Fibroblast of villous mesenchyme (primary cell): Measurements from ENCODE around the gene BEND2. TPM values are rescaled to one million over a fixed set of nuclear protein-coding genes. Genes with fewer than 3 reads are reported as not detected.

Experiments
- DNase-seq: peaks from one replicate; pipeline ENCODE4 v3.0.0-alpha.2; 2010; ENCODE audit warnings: low read depth
- H3K4me3 ChIP-seq: 2 replicates; pipeline ENCODE4 v1.5.1; 2011; ENCODE audit warnings: low read depth, mild to moderate bottlenecking, low read length
- total RNA-seq: library from RNA; depleted of rRNA; stranded (reverse); fragments of >200 nt; gene quantifications from 2 replicates; pipeline ENCODE4 v1.2.3, GENCODE V29; 2012
- TF ChIP-seq, protein P1 (sequence below): IDR thresholded peaks from 2 replicates; pipeline ENCODE4 v1.5.1; 2012; ENCODE audit warnings: low read depth, mild to moderate bottlenecking, low read length; ENCODE audit not compliant: insufficient read depth

Gene BEND2
- total RNA-seq, 1 donor: not detected

DNA sequence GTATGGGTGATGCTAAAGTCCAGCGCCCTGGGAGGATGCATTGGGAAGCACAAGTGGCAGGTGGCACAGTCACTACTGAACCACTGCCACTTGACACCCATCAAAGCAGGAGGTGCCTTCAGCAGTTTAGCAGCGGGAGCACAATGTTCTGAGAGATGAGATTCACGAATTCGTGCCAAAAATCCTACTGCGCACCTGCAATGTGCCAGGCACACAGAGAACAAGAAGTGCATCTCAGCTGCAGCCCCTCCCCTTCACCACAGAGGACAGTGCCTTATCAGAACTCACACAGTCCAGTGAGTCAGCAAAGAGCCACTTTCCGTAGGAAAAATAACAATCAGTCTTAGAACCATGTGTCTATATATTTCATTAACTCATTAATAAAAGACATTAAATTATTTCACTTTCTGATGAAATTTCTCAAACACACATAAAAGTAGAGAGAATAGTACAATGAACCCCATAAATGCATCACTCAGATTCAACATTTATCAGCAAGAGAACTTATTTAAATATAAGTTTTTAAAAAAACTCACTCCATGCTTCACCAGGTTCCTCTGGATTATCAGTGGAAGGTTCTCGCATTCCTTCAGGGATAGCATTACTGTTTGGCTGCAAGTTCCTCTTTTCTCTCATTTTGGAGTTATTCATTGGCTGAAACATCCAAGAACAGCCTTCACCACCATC lies 47.0 kb downstream of the BEND2 start:
- no peak for DNase-seq
- no peak overlapping the region for H3K4me3 ChIP-seq
- TF ChIP-seq, protein P1, sequence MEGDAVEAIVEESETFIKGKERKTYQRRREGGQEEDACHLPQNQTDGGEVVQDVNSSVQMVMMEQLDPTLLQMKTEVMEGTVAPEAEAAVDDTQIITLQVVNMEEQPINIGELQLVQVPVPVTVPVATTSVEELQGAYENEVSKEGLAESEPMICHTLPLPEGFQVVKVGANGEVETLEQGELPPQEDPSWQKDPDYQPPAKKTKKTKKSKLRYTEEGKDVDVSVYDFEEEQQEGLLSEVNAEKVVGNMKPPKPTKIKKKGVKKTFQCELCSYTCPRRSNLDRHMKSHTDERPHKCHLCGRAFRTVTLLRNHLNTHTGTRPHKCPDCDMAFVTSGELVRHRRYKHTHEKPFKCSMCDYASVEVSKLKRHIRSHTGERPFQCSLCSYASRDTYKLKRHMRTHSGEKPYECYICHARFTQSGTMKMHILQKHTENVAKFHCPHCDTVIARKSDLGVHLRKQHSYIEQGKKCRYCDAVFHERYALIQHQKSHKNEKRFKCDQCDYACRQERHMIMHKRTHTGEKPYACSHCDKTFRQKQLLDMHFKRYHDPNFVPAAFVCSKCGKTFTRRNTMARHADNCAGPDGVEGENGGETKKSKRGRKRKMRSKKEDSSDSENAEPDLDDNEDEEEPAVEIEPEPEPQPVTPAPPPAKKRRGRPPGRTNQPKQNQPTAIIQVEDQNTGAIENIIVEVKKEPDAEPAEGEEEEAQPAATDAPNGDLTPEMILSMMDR: no peak

DNA sequence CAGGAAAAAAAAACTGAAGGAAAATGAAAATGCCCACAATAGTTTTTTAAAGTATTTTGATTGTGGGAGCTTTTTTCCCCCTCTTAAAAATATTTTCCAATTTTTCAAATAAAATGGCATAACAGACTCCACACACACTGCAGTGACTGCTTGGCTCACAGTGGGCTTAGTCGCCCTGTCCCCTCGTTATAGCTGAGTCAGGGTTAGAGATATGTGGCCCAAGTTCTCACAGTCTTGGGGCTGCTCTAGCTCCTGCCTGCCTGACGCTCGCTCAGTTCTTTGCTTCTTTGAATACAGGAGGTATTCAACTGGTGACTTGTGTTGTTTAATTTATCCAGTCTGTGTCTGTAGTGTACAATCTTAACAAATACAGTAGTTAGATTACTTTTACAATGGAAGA lies 47.7 kb downstream of the BEND2 start:
- no peak for DNase-seq
- TF ChIP-seq, protein P1: no peak
- no peak overlapping the region for H3K4me3 ChIP-seq

DNA sequence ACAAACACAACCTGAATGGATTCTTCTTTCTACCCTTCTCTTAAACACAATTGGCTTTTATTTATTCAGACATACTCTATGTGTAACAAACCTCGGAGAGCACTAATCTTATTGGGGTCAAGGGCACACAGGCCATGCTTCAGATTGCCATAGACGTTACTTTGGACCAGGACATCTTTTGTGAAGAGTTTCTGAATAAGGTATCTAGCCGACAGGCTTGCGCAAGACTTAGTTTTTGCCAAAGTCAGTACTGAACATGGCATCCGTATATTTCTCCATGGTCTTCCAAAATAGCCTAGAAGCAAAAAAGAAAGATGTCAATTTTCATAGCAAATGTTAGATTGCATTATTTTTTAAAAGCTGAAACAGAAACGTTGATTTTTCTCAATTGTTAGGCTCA lies 49.8 kb downstream of the BEND2 start:
- H3K4me3 ChIP-seq: no peak overlapping the region
- DNase-seq: no peak
- TF ChIP-seq, protein P1: no peak

DNA sequence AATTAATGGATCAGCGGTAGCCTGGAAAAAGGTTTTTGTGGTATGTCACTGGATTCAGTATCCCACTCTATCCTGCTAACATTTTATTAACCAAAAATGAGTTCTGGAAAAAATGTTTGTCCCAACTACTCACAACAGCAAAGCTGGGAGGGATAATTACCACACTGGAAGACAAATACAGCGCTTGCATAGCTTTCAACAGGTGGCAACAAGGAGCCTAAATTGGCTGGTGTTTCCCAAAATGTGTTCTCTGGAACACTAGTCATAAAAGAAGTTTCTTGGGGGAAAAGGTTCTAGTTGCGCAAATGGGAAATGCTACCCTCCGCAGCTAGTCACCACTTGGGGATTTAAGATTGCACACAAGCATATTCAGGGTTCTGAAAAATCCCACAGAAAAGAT lies 54.6 kb downstream of the BEND2 start:
- TF ChIP-seq, protein P1: no peak

DNA sequence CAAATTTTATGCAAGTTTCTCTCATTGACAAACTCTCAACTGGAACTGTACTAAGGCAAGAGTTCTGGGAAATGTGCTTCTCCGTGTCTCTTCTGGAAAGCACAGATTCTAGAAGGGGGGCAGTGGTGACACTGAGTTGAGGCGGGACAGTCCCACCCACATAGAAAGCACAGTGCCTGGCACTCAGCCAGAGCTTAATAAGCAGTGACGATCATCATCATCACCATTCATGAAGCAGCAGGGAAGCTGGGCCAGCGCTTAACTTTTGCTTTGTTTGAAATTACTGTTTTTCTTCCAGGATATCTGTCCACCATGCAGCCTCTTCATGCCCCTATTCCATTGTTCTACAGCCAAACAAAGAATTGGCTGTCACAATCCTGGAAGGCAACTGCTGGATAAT lies 60.3 kb downstream of the BEND2 start:
- TF ChIP-seq, protein P1: no peak
- DNase-seq: no peak
- H3K4me3 ChIP-seq: no peak overlapping the region

More for the DNA sequence above, 54.6 kb downstream of the BEND2 start:
- DNase-seq: no peak
- H3K4me3 ChIP-seq: no peak overlapping the region

DNA sequence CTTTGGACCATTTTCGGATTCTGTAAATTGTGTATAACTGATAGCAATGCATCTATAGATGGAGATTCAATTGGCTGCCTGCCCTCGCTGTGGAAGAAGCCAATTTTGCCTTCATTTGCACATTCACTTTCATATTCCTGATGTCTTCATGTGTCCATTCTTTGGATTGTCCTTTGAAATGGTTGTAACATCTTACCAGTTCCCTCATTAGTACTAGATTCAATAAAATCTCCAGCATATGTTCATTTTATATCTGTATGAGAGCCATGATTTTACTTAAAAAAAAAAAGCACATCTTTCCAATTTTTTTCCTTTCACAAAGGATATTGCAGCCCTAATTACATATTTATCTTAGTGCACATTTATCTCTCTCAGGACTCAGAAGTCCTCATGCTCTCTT lies 61.7 kb downstream of the BEND2 start:
- DNase-seq: no peak
- TF ChIP-seq, protein P1: no peak
- no peak overlapping the region for H3K4me3 ChIP-seq

DNA sequence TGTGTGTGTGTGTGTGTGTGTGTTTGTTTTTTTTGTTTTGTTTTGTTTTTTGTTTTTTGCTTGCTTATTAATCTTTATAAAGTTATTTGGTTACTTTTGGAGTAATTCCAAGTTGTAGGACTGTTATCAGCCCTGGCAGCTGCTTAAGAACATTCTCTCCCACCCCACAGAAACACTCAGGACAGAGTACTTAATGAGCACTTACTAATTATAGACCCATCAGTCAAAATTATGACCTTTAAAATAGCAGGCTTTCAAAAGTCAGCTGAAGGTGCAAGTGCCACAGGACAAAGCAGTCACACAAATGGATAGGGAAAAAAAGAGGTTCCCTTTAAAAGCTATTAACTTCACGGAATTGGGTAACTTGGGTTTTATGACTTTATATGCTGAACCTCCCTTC lies 69.0 kb downstream of the BEND2 start:
- DNase-seq: no peak
- TF ChIP-seq, protein P1: no peak
- no peak overlapping the region for H3K4me3 ChIP-seq
